ACC112 (cell line): ENCODE results near the gene ZMIZ2.
"Not testable (repeated sequence)": the region's sequence is repeated elsewhere in the genome, so short reads cannot be mapped to it uniquely, and the experiment has no call there.

Source experiments
- H2AFZ ChIP-seq: fragments of 200-600 bp; sonication (generic); one replicate; pipeline ENCODE4 v1.6.0; 2017; ENCODE audit warnings: antibody characterized with exemption, low read length; ENCODE audit not compliant: unreplicated experiment
- H3K27ac ChIP-seq: fragments of 200-600 bp; sonication (generic); 2 replicates; pipeline ENCODE4 v1.5.1; 2014; ENCODE audit warnings: low read depth, mild to moderate bottlenecking, antibody characterized with exemption, low read length, moderate library complexity
- H3K27me3 ChIP-seq: fragments of 200-600 bp; sonication (generic); 2 replicates; pipeline ENCODE4 v1.6.1; 2014; ENCODE audit warnings: mild to moderate bottlenecking, antibody characterized with exemption, low read length, moderate library complexity, mixed read lengths; ENCODE audit not compliant: insufficient read depth
- H3K36me3 ChIP-seq: fragments of 200-600 bp; sonication (generic); 2 replicates; pipeline ENCODE4 v1.6.1; 2016; ENCODE audit warnings: mild to moderate bottlenecking, antibody characterized with exemption, low read length, moderate library complexity, mixed read lengths; ENCODE audit not compliant: insufficient read depth
- H3K4me1 ChIP-seq: fragments of 200-600 bp; sonication (generic); one replicate; pipeline ENCODE4 v1.6.1; 2016; ENCODE audit warnings: low read length, mixed read lengths; ENCODE audit not compliant: insufficient read depth, unreplicated experiment, control insufficient read depth
- H3K4me3 ChIP-seq: fragments of 200-600 bp; sonication (generic); 2 replicates; pipeline ENCODE4 v1.5.1; 2014; ENCODE audit warnings: mild to moderate bottlenecking, low read depth, low read length
- H3K79me2 ChIP-seq: fragments of 200-600 bp; sonication (generic); one replicate; pipeline ENCODE4 v1.6.0; 2016; ENCODE audit warnings: low read length; ENCODE audit not compliant: control insufficient read depth, unreplicated experiment, insufficient read depth

The ZMIZ2 gene

GRCh38 chr7:44767134-44767911 is 18.7 kb downstream of the ZMIZ2 start:
- Histone ChIP-seq H3K27me3 (no peaks in the 10 kb centered on the region), H2AFZ (no peak overlapping the region), H3K79me2 (no peaks in the 10 kb centered on the region), H3K4me1 (peaks cover 18% of the 10 kb centered on the region), H3K36me3 (no peaks in the 10 kb centered on the region), H3K27ac (no peak overlapping the region), H3K4me3 (no peak overlapping the region)

DNA sequence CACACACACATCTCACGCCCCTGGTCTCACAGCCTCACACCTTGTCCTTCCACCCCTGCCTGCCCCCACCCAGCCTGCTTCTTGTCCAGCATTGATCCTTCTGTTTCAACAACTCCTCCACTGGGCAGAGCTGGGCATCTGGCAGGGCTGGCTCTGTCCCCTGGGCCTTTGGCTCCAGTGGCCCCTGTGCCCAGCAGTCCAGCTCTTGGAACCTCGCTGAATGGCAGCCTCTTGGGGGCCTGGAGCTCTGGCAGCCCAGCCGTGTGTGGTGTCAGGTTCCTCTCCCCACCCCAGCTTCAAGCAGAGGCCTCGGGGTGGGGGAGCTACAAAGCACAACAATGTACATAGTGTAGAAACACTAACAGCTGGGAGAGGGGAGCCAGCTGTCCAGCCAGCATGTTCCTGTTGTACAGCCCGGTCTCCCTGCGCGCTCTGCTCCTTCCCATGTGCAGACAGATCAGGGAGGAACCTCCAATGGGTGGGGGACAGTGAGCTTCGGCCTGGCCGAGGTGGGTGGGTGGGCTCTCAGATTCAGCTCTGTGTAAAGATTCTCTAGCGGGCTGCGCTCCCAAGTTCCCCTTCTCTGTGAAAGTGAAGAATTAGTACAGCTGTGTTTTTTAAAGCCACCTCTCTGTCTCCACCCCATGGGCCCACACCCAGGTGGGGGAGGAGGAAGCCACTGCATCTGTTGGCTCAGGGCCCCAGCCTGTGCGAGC is 19.4 kb downstream of the ZMIZ2 start:
- Histone ChIP-seq H3K27me3 (no peaks in the 10 kb centered on the region), H3K27ac (no peak overlapping the region), H3K4me3 (no peak overlapping the region), H3K36me3 (no peaks in the 10 kb centered on the region), H3K79me2 (no peaks in the 10 kb centered on the region), H2AFZ (no peak overlapping the region), H3K4me1 (peaks cover 18% of the 10 kb centered on the region)

DNA sequence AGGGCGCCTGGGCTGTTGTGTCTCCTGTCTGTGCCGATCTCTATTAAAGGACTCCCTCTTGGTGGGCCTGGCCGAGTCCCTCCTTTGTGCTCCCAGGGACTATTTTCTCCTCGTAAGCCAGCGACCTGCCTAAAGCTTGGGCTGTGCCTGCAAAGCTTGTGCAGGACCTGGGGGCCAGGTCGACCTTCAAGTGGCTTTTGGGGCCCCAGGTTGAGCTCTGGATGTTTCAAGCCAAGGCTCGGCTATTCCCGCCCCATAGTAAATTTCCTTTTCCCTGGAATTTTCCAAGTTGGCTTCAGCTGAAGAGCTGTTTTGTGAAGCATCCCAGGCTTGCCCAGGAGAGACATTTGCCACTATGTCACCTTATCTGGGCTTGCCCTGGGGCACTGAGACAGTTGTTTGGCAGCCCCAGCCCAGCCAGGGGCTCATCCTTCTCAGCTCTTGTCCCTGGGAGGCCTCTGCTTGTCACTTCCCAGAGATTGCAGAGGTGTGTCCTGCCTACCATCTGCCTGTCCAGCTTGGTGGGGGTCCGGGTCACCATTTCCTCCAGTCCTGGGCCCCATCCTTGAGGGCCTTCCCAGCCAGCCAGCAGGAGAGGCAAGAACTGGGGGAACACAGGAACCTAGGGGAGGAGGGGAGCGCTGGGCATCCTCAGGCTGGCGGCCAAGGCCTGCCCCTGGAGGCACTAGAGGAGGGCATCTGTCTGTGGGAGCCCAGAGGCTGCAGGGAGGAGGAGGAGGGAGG is 20.2 kb downstream of the ZMIZ2 start:
- H3K4me1 ChIP-seq = peaks cover 18% of the 10 kb centered on the region
- no peak overlapping the region for H3K4me3 ChIP-seq
- no peaks in the 10 kb centered on the region for H3K79me2 ChIP-seq
- no peak overlapping the region for H3K27ac ChIP-seq
- no peak overlapping the region for H2AFZ ChIP-seq
- no peaks in the 10 kb centered on the region for H3K27me3 ChIP-seq
- no peaks in the 10 kb centered on the region for H3K36me3 ChIP-seq

- Histone ChIP-seq H3K27ac (no peak overlapping the region), H2AFZ (no peak overlapping the region), H3K36me3 (no peaks in the 10 kb centered on the region), H3K79me2 (no peaks in the 10 kb centered on the region), H3K27me3 (no peaks in the 10 kb centered on the region), H3K4me1 (peaks cover 18% of the 10 kb centered on the region), H3K4me3 (0 out of 2 replicates have a peak overlapping the region, but pooled peaks have one; percentile 12)
Observed at GRCh38 chr7:44769376-44769775, 20.7 kb downstream of the ZMIZ2 start.

- no peak overlapping the region for H2AFZ ChIP-seq
- H3K36me3 ChIP-seq = no peaks in the 10 kb centered on the region
- H3K4me1 ChIP-seq = peaks cover 18% of the 10 kb centered on the region
- H3K27me3 ChIP-seq = no peaks in the 10 kb centered on the region
- no peaks in the 10 kb centered on the region for H3K79me2 ChIP-seq
- H3K4me3 ChIP-seq = peak overlapping the region; percentile 12; the same call in 1 of the 2 replicates
- no peak overlapping the region for H3K27ac ChIP-seq
Observed at GRCh38 chr7:44769776-44770294, 21.2 kb downstream of the ZMIZ2 start.

- Histone ChIP-seq H3K36me3 (no peaks in the 10 kb centered on the region), H3K27me3 (no peaks in the 10 kb centered on the region), H3K4me3 (no peak overlapping the region), H3K27ac (no peak overlapping the region), H3K4me1 (peaks cover 18% of the 10 kb centered on the region), H3K79me2 (no peaks in the 10 kb centered on the region), H2AFZ (no peak overlapping the region)
Observed at GRCh38 chr7:44771358-44771757, 22.7 kb downstream of the ZMIZ2 start.

- Histone ChIP-seq H3K27ac (no peak overlapping the region), H3K27me3 (no peaks in the 10 kb centered on the region), H3K4me3 (no peak overlapping the region), H3K79me2 (no peaks in the 10 kb centered on the region), H2AFZ (no peak overlapping the region), H3K4me1 (peaks cover 18% of the 10 kb centered on the region), H3K36me3 (no peaks in the 10 kb centered on the region)
Observed at GRCh38 chr7:44772440-44772839, 23.8 kb downstream of the ZMIZ2 start.

GRCh38 chr7:44772867-44773266 is 24.2 kb downstream of the ZMIZ2 start:
- Histone ChIP-seq H3K27me3 (no peaks in the 10 kb centered on the region), H3K36me3 (no peaks in the 10 kb centered on the region), H2AFZ (no peak overlapping the region), H3K4me3 (no peak overlapping the region), H3K27ac (no peak overlapping the region), H3K79me2 (no peaks in the 10 kb centered on the region), H3K4me1 (peaks cover 18% of the 10 kb centered on the region)

GRCh38 chr7:44774486-44774885 is 25.8 kb downstream of the ZMIZ2 start:
- H2AFZ ChIP-seq, H3K27ac ChIP-seq, H3K4me3 ChIP-seq, H3K27me3 ChIP-seq, H3K4me1 ChIP-seq, H3K79me2 ChIP-seq, H3K36me3 ChIP-seq: not testable (repeated sequence)

DNA sequence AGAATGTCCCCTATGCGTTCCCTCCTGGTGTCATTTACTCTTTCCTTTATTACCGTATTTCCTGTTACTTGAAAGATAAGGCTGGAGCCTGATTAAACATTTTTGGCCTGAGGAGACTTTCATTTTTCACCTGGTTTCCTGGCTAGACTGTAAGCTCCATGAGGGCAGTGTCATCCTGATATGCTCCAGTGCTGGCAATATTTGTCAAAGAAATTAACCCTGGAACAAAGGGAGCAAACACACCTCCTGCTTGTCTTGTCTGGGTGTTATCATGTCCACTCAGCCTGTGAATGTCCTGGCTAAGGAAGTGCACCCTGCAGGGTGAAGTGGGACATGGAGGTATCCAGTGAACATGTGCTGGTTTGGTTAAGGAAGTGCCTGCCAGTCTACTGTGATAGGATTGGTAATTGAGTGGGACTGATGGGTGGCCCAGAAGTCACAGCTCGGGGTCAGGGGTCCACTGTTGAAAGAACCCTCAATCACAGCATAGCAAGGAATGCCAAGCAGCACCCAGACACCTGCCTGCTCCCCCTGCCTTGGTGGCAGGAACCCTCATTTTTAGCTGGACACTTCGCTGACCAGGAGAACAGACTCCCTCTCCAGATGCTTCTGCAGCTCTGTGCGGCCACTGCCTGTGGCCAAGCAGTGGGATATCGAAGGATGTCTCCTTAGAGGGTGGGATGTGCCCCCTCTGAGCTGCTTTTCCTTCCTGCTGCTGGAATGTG is 26.9 kb downstream of the ZMIZ2 start:
- Histone ChIP-seq H3K36me3 (no peaks in the 10 kb centered on the region), H3K4me1 (no peaks in the 10 kb centered on the region), H3K27ac (no peak overlapping the region), H2AFZ (no peak overlapping the region), H3K4me3 (no peak overlapping the region), H3K79me2 (no peaks in the 10 kb centered on the region), H3K27me3 (no peaks in the 10 kb centered on the region)
